ENCODE measurements around the gene F2R. TPM values are rescaled to one million over a fixed set of nuclear protein-coding genes. Genes with fewer than 3 reads are reported as not detected.
A peak's percentile ranks its signal among the peaks of the same experiment; 100 is the strongest.
"Not testable (repeated sequence)": the region's sequence is repeated elsewhere in the genome, so short reads cannot be mapped to it uniquely, and the experiment has no call there.

The F2R gene
- total RNA-seq, 2 experiments from 2014 or later, result 2.5 to 3.5 TPM

GRCh38 chr5:76755779-76756637 lies 40.1 kb downstream of the F2R start:
- TF ChIP-seq, protein P1, sequence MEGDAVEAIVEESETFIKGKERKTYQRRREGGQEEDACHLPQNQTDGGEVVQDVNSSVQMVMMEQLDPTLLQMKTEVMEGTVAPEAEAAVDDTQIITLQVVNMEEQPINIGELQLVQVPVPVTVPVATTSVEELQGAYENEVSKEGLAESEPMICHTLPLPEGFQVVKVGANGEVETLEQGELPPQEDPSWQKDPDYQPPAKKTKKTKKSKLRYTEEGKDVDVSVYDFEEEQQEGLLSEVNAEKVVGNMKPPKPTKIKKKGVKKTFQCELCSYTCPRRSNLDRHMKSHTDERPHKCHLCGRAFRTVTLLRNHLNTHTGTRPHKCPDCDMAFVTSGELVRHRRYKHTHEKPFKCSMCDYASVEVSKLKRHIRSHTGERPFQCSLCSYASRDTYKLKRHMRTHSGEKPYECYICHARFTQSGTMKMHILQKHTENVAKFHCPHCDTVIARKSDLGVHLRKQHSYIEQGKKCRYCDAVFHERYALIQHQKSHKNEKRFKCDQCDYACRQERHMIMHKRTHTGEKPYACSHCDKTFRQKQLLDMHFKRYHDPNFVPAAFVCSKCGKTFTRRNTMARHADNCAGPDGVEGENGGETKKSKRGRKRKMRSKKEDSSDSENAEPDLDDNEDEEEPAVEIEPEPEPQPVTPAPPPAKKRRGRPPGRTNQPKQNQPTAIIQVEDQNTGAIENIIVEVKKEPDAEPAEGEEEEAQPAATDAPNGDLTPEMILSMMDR (IDR thresholded peaks at IDR 0.05), result no peak

GRCh38 chr5:76757049-76757448 lies 41.1 kb downstream of the F2R start:
- no peaks in the 10 kb centered on the region for H3K9me3 Mint-ChIP-seq
- no peaks in the 10 kb centered on the region for H3K36me3 Mint-ChIP-seq (ENCODE audit: low read depth)
- no peak for DNase-seq
- no peak overlapping the region for H3K27ac Mint-ChIP-seq
- no peaks in the 10 kb centered on the region for H3K4me1 Mint-ChIP-seq (ENCODE audit: low read depth)
- TF ChIP-seq, protein P1 (IDR thresholded peaks at IDR 0.05), result no peak
- ChIA-PET POLR2A (interaction anchor here (0.7 to 1.2 kb wide), 2 partner anchors 13 to 176 kb away, joined by 3 read pairs; no protein-coding TSS in a partner anchor), CTCF (interaction anchor here (0.8 to 1.9 kb wide), 2 partner anchors 17 to 18 kb away, joined by 3 to 6 read pairs; no protein-coding TSS in a partner anchor)
- intact Hi-C loops (cut with micrococcal nuclease), result no loop called here
- ATAC-seq, result no peak
- no peak overlapping the region for H3K4me3 Mint-ChIP-seq
- H3K27me3 Mint-ChIP-seq, result no peaks in the 10 kb centered on the region

More at GRCh38 chr5:76755779-76756637, 40.1 kb downstream of the F2R start:
- no peak overlapping the region for H3K4me3 Mint-ChIP-seq
- ATAC-seq, result no peak
- CTCF ChIA-PET, result interaction anchor here (0.6 to 1.9 kb wide), 2 partner anchors 19 to 465 kb away, joined by 3 to 6 read pairs; no protein-coding TSS in a partner anchor
- intact Hi-C loops (cut with micrococcal nuclease), result no loop called here
- no peaks in the 10 kb centered on the region for H3K4me1 Mint-ChIP-seq (ENCODE audit: low read depth)
- no peaks in the 10 kb centered on the region for H3K9me3 Mint-ChIP-seq
- no peaks in the 10 kb centered on the region for H3K27me3 Mint-ChIP-seq
- no peaks in the 10 kb centered on the region for H3K36me3 Mint-ChIP-seq (ENCODE audit: low read depth)
- no peak for DNase-seq
- H3K27ac Mint-ChIP-seq, result no peak overlapping the region
- POLR2A ChIA-PET, result interaction anchor here (1.2 kb wide), 1 partner anchor 11 kb away, joined by 3 read pairs; no protein-coding TSS in a partner anchor

GRCh38 chr5:76761118-76761517 lies 45.2 kb downstream of the F2R start:
- ATAC-seq; H3K4me3 Mint-ChIP-seq; CTCF ChIA-PET; H3K27me3 Mint-ChIP-seq; H3K9me3 Mint-ChIP-seq; POLR2A ChIA-PET; H3K36me3 Mint-ChIP-seq (ENCODE audit: low read depth); H3K27ac Mint-ChIP-seq; DNase-seq; intact Hi-C loops (cut with micrococcal nuclease); H3K4me1 Mint-ChIP-seq (ENCODE audit: low read depth): not testable (repeated sequence)

GRCh38 chr5:76762484-76762883 lies 46.6 kb downstream of the F2R start:
- ChIA-PET CTCF (interaction anchor here (1.5 kb wide), 1 partner anchor 12 kb away, joined by 7 read pairs; no protein-coding TSS in a partner anchor), POLR2A (no interaction called here)
- Mint-ChIP-seq H3K36me3 (ENCODE audit: low read depth) (no peaks in the 10 kb centered on the region), H3K27ac (no peak overlapping the region), H3K9me3 (peaks cover 6% of the 10 kb centered on the region), H3K4me1 (ENCODE audit: low read depth) (peaks cover 6% of the 10 kb centered on the region), H3K27me3 (no peaks in the 10 kb centered on the region), H3K4me3 (no peak overlapping the region)
- ATAC-seq (no peak), DNase-seq (no peak)
- intact Hi-C loops (cut with micrococcal nuclease), result no loop called here
- TF ChIP-seq, protein P1 (IDR thresholded peaks at IDR 0.05), result no peak

DNA sequence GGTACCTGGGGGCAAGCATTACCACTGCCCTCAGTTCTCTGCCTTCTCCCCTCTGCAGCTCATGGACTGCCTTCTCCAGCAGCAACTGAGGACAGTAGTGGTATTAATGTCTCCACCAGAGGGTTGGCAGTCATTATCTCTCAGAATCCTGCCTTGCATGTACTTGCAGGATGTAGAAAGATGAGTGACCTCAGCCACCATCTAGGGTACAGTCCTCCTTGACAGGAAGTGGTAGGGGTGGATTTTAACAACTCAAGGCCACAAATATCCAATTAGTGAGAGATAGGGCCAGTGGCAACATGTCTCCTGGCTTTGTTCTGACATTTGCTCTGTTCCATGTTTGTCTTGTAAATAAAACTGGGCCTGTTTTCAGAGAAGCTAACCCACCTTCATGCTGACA lies 47.2 kb downstream of the F2R start:
- H3K27ac Mint-ChIP-seq, result no peak overlapping the region
- TF ChIP-seq, protein P1 (IDR thresholded peaks at IDR 0.05), result no peak
- intact Hi-C loops (cut with micrococcal nuclease), result no loop called here
- H3K9me3 Mint-ChIP-seq, result peaks cover 6% of the 10 kb centered on the region
- no peak overlapping the region for H3K4me3 Mint-ChIP-seq
- H3K36me3 Mint-ChIP-seq (ENCODE audit: low read depth), result no peaks in the 10 kb centered on the region
- H3K4me1 Mint-ChIP-seq (ENCODE audit: low read depth), result peaks cover 6% of the 10 kb centered on the region
- DNase-seq (no peak), ATAC-seq (peak; percentile 67)
- ChIA-PET CTCF (interaction anchor here (1.5 kb wide), 2 partner anchors 11 to 12 kb away, joined by 5 to 7 read pairs; no protein-coding TSS in a partner anchor), POLR2A (no interaction called here)
- no peaks in the 10 kb centered on the region for H3K27me3 Mint-ChIP-seq
